Activated CD4-positive, alpha-beta memory T cell treated with anti-CD3 and anti-CD28 coated beads for 36 hours (primary cell): Measurements from ENCODE around the gene TTC23. TPM values are rescaled to one million over a fixed set of nuclear protein-coding genes. Genes with fewer than 3 reads are reported as not detected.
"Not testable (repeated sequence)": the region's sequence is repeated elsewhere in the genome, so short reads cannot be mapped to it uniquely, and the experiment has no call there.

Experiments used
- CTCF ChIA-PET: fragments of 350-600 bp; sonication (Branson Sonifier 250); formaldehyde crosslinking; loops from one replicate; lab custom pipeline; 2021; ENCODE audit warnings: antibody characterized with exemption, inconsistent platforms; lab: Charles Lee
- POLR2A ChIA-PET: fragments of 350-600 bp; sonication (Branson Sonifier 250); formaldehyde crosslinking; loops from one replicate; lab custom pipeline; 2021; ENCODE audit warnings: antibody characterized with exemption; lab: Charles Lee
- DNase-seq: peaks from one replicate; pipeline ENCODE4 v3.0.0-alpha.2; 2020
- H3K27ac Mint-ChIP-seq: one replicate; pipeline ENCODE4 v1.8.0; 2021; ENCODE audit warnings: mixed read lengths
- H3K27me3 Mint-ChIP-seq: one replicate; pipeline ENCODE4 v1.8.0; 2021; ENCODE audit warnings: mixed read lengths
- H3K36me3 Mint-ChIP-seq: one replicate; pipeline ENCODE4 v1.8.0; 2021; ENCODE audit warnings: mixed read lengths
- H3K4me1 Mint-ChIP-seq: one replicate; pipeline ENCODE4 v1.8.0; 2021; ENCODE audit warnings: low read depth, mixed read lengths
- H3K4me3 Mint-ChIP-seq: one replicate; pipeline ENCODE4 v1.8.0; 2021; ENCODE audit warnings: mild to moderate bottlenecking, mixed read lengths
- H3K9me3 Mint-ChIP-seq: one replicate; pipeline ENCODE4 v1.8.0; 2021; ENCODE audit warnings: mixed read lengths
- intact Hi-C: fragments of 100-400 bp; cut with micrococcal nuclease; formaldehyde crosslinking; loops from one replicate; pipeline ENCODE4 v1.15.1; 2023
- total RNA-seq, 2 experiments: library from RNA; stranded (reverse); gene quantifications; one replicate each; pipeline ENCODE4 v1.2.3, GENCODE V29; 2021

Gene TTC23
- total RNA-seq, 2 experiments from 2014 or later = 2.8 to 4.1 TPM

DNA sequence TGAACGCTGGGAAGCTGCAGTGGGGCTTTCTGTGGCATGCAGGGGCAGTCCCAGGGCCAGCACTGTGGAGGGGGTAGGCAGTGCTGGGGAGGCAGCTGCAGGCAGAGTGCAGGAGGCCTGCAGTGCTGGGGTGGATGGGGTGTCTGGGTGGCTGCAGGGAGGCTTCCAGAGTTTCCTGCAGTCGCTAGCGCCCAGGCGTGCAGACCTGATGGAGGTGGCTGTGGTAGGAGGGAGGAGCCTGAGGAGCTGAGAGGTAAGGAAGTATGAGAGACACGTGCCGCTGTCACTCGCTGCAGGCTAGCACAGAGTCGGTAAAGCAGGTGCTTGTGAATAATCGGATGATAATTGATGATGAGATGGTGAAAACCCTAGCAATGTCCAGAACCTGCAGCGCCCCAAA is 128.2 kb downstream of the TTC23 start:
- H3K4me3 Mint-ChIP-seq = no peak overlapping the region
- no peaks in the 10 kb centered on the region for H3K4me1 Mint-ChIP-seq
- intact Hi-C loops = no loop called here
- ChIA-PET POLR2A (no interaction called here), CTCF (no interaction called here)
- no peaks in the 10 kb centered on the region for H3K9me3 Mint-ChIP-seq
- H3K36me3 Mint-ChIP-seq = no peaks in the 10 kb centered on the region
- H3K27me3 Mint-ChIP-seq = peaks cover 1% of the 10 kb centered on the region
- DNase-seq = no peak
- H3K27ac Mint-ChIP-seq = no peak overlapping the region

GRCh38 chr15:99120050-99120777 is 129.2 kb downstream of the TTC23 start:
- DNase-seq = no peak
- H3K36me3 Mint-ChIP-seq = no peaks in the 10 kb centered on the region
- CTCF ChIA-PET = interaction anchor here (1.0 to 1.6 kb wide), 2 partner anchors 14 to 16 kb away, joined by 4 read pairs; no protein-coding TSS in a partner anchor

DNA sequence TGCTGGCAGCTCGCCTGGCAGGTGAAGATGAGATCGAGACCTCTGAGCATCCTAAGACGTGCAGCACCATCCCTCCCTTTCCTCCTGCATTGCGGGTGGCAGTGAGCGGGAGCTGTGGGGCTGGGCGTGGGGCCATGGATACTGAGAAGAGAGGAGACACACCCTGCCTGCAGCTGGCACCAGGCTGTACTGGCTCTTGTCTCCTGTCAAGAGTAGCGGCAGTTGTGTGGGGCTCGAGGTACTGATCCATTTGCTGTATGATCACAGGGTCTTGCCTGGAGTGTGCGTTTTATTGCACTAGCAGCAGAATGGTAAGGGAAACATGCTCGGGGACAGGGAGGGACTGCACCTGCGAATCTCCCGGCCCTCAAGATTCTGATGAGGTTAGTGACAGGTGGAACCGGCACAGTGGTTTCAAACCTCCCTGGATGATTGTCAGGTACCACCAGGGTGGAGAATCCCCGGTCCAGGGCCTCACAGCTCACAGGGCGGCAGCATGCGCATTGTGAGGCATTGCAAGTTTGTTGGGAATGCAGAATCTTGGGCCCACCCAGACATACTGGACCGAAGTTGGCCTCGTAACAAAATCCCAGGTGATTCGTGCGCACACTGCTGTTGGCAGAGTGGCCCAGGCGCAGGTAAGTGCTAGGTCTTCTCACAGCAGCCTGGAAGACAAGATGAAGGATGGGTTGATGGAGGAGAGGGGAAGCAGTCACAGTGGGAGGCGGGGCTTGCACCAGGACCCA is 130.4 kb downstream of the TTC23 start:
- Mint-ChIP-seq H3K4me3 (no peak overlapping the region), H3K36me3 (no peaks in the 10 kb centered on the region), H3K27me3 (peaks cover 1% of the 10 kb centered on the region), H3K27ac (no peak overlapping the region), H3K4me1 (no peaks in the 10 kb centered on the region), H3K9me3 (no peaks in the 10 kb centered on the region)
- ChIA-PET POLR2A (no interaction called here), CTCF (interaction anchor here (1.0 kb wide), 1 partner anchor 15 kb away, joined by 4 read pairs; no protein-coding TSS in a partner anchor)
- no peak for DNase-seq
- intact Hi-C loops = no loop called here

More at GRCh38 chr15:99120050-99120777, 129.2 kb downstream of the TTC23 start:
- intact Hi-C loops = no loop called here
- Mint-ChIP-seq H3K4me3 (no peak overlapping the region), H3K27ac (no peak overlapping the region), H3K27me3 (peaks cover 1% of the 10 kb centered on the region), H3K9me3 (no peaks in the 10 kb centered on the region), H3K4me1 (no peaks in the 10 kb centered on the region)
- POLR2A ChIA-PET = no interaction called here

GRCh38 chr15:99118258-99118632 is 131.1 kb downstream of the TTC23 start:
- Mint-ChIP-seq H3K27me3 (peaks cover 1% of the 10 kb centered on the region), H3K4me3 (no peak overlapping the region), H3K9me3 (no peaks in the 10 kb centered on the region), H3K36me3 (no peaks in the 10 kb centered on the region), H3K27ac (no peak overlapping the region), H3K4me1 (no peaks in the 10 kb centered on the region)
- ChIA-PET CTCF (no interaction called here), POLR2A (no interaction called here)
- intact Hi-C loops = no loop called here
- no peak for DNase-seq

- Mint-ChIP-seq H3K36me3 (no peaks in the 10 kb centered on the region), H3K4me3 (no peak overlapping the region), H3K4me1 (no peaks in the 10 kb centered on the region), H3K27me3 (peaks cover 1% of the 10 kb centered on the region), H3K9me3 (no peaks in the 10 kb centered on the region), H3K27ac (no peak overlapping the region)
- DNase-seq = no peak
- POLR2A ChIA-PET = interaction anchor here (0.9 kb wide), 1 partner anchor 11 kb away, joined by 3 read pairs; no protein-coding TSS in a partner anchor
- intact Hi-C loops = no loop called here
- CTCF ChIA-PET = no interaction called here
Measured at GRCh38 chr15:99117563-99118257, 131.7 kb downstream of the TTC23 start.

DNA sequence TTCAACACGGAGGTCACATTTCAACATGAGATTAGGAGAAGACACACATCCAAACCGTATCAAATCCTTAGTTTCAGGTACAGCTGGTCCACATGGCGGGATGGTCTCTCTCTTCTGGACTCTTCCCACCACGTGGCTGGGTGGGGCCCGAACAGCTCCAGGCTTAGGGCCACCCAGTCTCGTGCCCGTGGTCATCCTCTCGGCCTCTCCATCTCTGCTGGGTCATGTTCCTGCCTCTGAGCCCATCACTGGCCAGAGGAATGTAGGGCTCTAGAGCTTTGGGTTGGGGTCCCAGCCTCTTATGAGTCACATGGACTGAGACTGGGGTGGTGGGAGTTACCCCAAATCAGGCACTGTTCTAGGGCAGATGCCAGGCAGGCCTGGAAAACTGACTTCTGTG is 132.3 kb downstream of the TTC23 start:
- ChIA-PET POLR2A (interaction anchor here (0.9 kb wide), 1 partner anchor 10 kb away, joined by 3 read pairs; no protein-coding TSS in a partner anchor), CTCF (no interaction called here)
- no peak for DNase-seq
- Mint-ChIP-seq H3K27me3 (peaks cover 1% of the 10 kb centered on the region), H3K4me1 (no peaks in the 10 kb centered on the region), H3K36me3 (no peaks in the 10 kb centered on the region), H3K27ac (no peak overlapping the region), H3K9me3 (no peaks in the 10 kb centered on the region), H3K4me3 (no peak overlapping the region)
- intact Hi-C loops = no loop called here

DNA sequence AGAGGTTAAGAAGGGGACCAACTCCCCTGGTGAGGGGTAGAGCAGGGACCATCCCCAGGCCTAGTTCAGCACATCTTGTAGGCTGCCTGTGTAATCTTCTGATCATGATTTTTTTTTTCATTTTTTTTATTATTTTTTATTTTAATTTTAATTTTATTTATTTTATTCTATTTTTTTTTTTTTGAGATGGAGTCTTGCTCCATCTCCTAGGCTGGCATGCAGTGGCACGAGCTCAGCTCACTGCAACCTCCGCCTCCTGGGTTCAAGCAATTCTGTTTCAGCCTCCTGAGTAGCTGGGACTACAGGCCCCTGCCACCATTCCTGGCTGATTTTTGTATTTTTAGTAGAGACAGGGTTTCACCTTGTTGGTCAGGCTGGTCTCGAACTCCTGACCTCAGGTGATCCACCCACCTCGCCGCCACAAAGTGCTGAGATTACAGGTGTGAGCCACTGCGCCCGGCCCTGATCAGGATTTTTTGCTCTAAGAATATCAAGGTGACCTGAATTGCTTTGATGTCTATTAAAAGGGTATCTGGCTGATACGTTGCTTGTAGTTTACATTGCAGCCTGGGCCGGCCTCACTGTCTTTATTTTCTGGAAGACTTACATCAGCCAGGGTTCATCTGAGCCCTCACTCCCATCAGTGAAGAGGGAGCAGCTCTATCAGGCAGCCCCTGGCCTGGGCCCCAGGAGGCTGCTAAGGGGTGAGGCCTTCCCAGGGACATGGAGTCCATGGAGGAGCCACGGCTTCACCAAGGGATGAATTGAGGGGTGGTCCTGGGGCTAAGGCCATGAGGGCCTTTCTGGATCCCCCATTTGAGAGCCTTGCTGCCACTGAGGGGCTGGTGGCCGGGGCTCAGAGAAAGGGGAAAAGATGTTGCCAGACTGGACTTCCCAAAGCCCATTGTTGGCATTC is 133.8 kb downstream of the TTC23 start:
- Mint-ChIP-seq H3K4me3 (no peak overlapping the region), H3K9me3 (no peaks in the 10 kb centered on the region), H3K4me1 (peaks cover 4% of the 10 kb centered on the region), H3K27ac (no peak overlapping the region), H3K36me3 (no peaks in the 10 kb centered on the region), H3K27me3 (peaks cover 1% of the 10 kb centered on the region)
- intact Hi-C loops = no loop called here
- ChIA-PET CTCF (no interaction called here), POLR2A (no interaction called here)
- DNase-seq = no peak

DNA sequence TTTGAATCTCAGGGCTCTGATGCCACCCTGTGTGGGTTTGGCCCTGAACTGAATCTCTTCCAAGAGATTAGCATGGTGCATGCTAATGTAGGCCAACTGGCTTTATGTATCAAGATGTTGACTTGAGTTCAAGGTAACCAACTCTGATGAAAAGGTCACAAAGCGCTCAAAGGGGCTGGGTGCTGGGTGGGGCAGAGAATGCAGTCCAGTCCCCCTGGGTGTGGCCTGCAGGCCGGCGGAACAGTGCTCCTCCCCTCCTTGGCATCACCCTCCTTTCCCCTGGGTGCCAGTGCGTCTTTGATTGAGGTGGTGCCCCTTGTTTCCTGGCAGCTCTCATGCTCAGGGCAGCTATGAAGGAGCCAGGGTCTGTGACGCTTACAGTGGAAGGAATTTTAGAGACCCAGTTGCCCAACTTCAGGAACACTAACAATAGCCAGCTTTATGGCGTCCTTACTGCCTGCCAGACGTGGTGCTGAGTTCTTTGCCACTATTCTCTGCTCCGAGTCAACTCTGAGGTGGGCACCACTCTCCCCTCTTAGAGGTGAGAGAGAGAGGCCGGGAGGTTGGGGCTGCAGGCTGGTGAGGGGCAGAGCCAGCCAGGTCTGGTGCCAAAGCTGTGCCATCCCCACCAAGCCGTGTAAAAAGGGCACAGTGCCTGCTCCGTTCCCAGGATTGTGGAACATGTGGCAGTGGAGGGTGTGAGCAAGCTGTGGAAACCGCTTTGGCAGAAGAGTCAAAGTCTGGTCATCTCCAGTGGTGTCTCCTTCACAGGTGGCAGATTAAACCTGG is 134.7 kb downstream of the TTC23 start:
- POLR2A ChIA-PET = no interaction called here
- Mint-ChIP-seq H3K36me3 (no peaks in the 10 kb centered on the region), H3K4me3 (no peak overlapping the region), H3K4me1 (peaks cover 4% of the 10 kb centered on the region), H3K9me3 (no peaks in the 10 kb centered on the region), H3K27ac (no peak overlapping the region), H3K27me3 (no peaks in the 10 kb centered on the region)
- no peak for DNase-seq
- intact Hi-C loops = no loop called here
- CTCF ChIA-PET = interaction anchor here (1.2 kb wide), 1 partner anchor 9 kb away, joined by 4 read pairs; no protein-coding TSS in a partner anchor

DNA sequence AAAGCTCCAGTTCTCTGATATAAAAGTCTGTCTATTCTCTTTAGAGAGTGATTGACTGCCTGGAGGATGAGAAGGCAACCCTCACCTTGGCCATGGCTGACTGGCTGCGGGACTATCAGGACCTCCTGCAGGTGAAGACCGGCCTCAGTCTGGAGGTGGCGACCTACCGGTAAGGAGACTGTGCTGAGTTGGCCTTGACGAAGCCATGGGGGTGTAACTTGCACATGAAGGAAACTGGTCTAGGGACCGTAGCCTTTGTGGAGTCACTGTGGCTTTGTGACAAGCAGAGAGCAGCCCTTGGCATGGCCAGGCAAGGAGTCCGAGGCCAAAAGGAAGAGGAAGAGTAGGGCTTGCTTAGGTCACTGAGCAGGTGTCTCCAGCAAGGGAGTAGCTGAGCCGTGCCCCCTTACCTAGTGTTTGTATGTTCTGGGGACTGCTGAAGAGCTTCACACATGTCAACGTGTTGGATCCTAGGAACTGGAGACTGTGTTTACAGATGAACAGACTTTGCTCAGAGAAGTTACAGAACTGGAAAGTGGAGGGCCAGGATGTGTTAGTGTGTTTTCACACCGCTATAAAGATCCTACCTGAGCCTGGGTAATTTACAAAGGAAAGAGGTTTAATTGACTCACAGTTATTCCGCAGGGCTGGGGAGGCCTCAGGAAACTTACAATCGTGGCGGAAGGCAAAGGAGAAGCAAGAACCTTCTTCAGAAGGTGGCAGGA is 135.7 kb downstream of the TTC23 start:
- H3K27me3 Mint-ChIP-seq = no peaks in the 10 kb centered on the region
- ChIA-PET CTCF (interaction anchor here (1.2 kb wide), 1 partner anchor 8 kb away, joined by 4 read pairs; no protein-coding TSS in a partner anchor), POLR2A (no interaction called here)
- no peaks in the 10 kb centered on the region for H3K36me3 Mint-ChIP-seq
- DNase-seq = no peak
- peaks cover 4% of the 10 kb centered on the region for H3K4me1 Mint-ChIP-seq
- no peak overlapping the region for H3K27ac Mint-ChIP-seq
- H3K9me3 Mint-ChIP-seq = no peaks in the 10 kb centered on the region
- no peak overlapping the region for H3K4me3 Mint-ChIP-seq
- intact Hi-C loops = no loop called here

DNA sequence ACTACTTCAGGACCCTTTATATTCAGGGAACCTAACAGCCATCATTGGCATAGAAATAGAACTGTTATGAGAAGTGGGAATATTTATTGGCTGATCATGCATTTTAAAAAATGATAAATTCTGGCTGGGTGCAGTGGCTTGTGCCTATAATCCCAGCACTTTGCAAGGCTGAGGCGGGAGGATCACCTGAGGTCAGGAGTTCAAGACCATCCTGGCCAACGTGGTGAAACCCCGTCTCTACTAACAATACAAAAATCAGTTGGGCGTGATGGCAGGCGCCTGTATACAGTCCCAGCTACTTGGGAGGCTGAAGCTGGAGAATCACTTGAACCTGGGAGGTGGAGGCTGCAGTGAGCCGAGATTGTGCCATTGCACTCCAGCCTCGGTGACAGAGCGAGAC is 137.7 kb downstream of the TTC23 start:
- POLR2A ChIA-PET, H3K4me3 Mint-ChIP-seq, H3K27me3 Mint-ChIP-seq, intact Hi-C loops, H3K9me3 Mint-ChIP-seq, DNase-seq, H3K36me3 Mint-ChIP-seq, H3K27ac Mint-ChIP-seq: not testable (repeated sequence)
- CTCF ChIA-PET = interaction anchor here (1.6 kb wide), 1 partner anchor 11 kb away, joined by 5 read pairs; no protein-coding TSS in a partner anchor
- peaks cover 11% of the 10 kb centered on the region for H3K4me1 Mint-ChIP-seq
